HepG2 (cell line): ENCODE measurements around the gene FOXK2. TPM values are rescaled to one million over a fixed set of nuclear protein-coding genes. Genes with fewer than 3 reads are reported as not detected.

Experiments used
- CHCHD3 ChIP-seq: sonication (generic); formaldehyde crosslinking; IDR thresholded peaks from 2 replicates; pipeline ENCODE4 v1.8.0; 2022; ENCODE audit warnings: mild to moderate bottlenecking, missing genetic modification reagents, moderate library complexity
- GLI4 ChIP-seq: sonication (generic); formaldehyde crosslinking; IDR thresholded peaks from 2 replicates; pipeline ENCODE4 v1.5.1; 2020; ENCODE audit warnings: missing genetic modification reagents, mild to moderate bottlenecking, moderate library complexity, borderline replicate concordance
- GMEB1 ChIP-seq: sonication (generic); formaldehyde crosslinking; IDR thresholded peaks from 2 replicates; pipeline ENCODE4 v1.5.1; 2020; ENCODE audit warnings: missing genetic modification reagents, mild to moderate bottlenecking, borderline replicate concordance
- HNRNPUL1 ChIP-seq: fragments of 200-400 bp; formaldehyde crosslinking; IDR thresholded peaks from 2 replicates; pipeline ENCODE4 v1.6.1; 2017; ENCODE audit warnings: low read depth, mild to moderate bottlenecking, low read length, moderate library complexity
- KMT2A ChIP-seq: sonication (generic); formaldehyde crosslinking; IDR thresholded peaks from 2 replicates; pipeline ENCODE4 v1.4.0; 2020; ENCODE audit warnings: missing genetic modification reagents
- MXI1 ChIP-seq: IDR thresholded peaks from 3 replicates; pipeline ENCODE4 v1.6.1; 2012; ENCODE audit warnings: low read depth, low read length, inconsistent platforms, borderline replicate concordance
- NCOA5 ChIP-seq: sonication (generic); formaldehyde crosslinking; IDR thresholded peaks from 2 replicates; pipeline ENCODE4 v1.4.0; 2020; ENCODE audit warnings: missing genetic modification reagents
- NONO ChIP-seq, 2 experiments: fragments of 450-650 bp in 1 of 2; sonication (generic) in 1 of 2; formaldehyde crosslinking in 1 of 2; IDR thresholded peaks in 1 of 2; conservative IDR thresholded peaks in 1 of 2; 2 replicates each; pipeline versions ENCODE4 v1.6.1 to v1.8.0; 2017 to 2022; ENCODE audit warnings: mild to moderate bottlenecking in 1 of 2, missing genetic modification reagents in 1 of 2, moderate library complexity in 1 of 2
- PRDM10 ChIP-seq: sonication (generic); formaldehyde crosslinking; IDR thresholded peaks from 2 replicates; pipeline ENCODE4 v1.4.0; 2020; ENCODE audit warnings: low read depth, missing genetic modification reagents
- RBFOX2 ChIP-seq: fragments of 200-400 bp; formaldehyde crosslinking; IDR thresholded peaks from 2 replicates; pipeline ENCODE4 v1.6.1; 2017; ENCODE audit warnings: low read depth, mild to moderate bottlenecking, low read length
- TCF12 ChIP-seq, 2 experiments: fragments of 450-650 bp in 1 of 2; sonication (generic) in 1 of 2; formaldehyde crosslinking in 1 of 2; IDR thresholded peaks; 2 replicates each; pipeline versions ENCODE4 v1.6.1 to v1.8.0; 2017 to 2022; ENCODE audit warnings: antibody characterized with exemption in 1 of 2, mild to moderate bottlenecking in 1 of 2, missing genetic modification reagents in 1 of 2, moderate library complexity in 1 of 2
- TFE3 ChIP-seq: IDR thresholded peaks from 2 replicates; pipeline ENCODE4 v1.6.1; 2016
- ZBED4 ChIP-seq: sonication (generic); formaldehyde crosslinking; IDR thresholded peaks from 2 replicates; pipeline ENCODE4 v1.4.0; 2020; ENCODE audit warnings: missing genetic modification reagents, borderline replicate concordance
- ZBTB7B ChIP-seq: sonication (generic); formaldehyde crosslinking; IDR thresholded peaks from 2 replicates; pipeline ENCODE4 v1.4.0; 2020; ENCODE audit warnings: missing genetic modification reagents
- ZNF20 ChIP-seq: sonication (generic); formaldehyde crosslinking; IDR thresholded peaks from 2 replicates; pipeline ENCODE4 v1.4.0; 2020; ENCODE audit warnings: mild to moderate bottlenecking, moderate library complexity, missing genetic modification reagents
- ZNF33B ChIP-seq: sonication (generic); formaldehyde crosslinking; IDR thresholded peaks from 2 replicates; pipeline ENCODE4 v1.5.1; 2020; ENCODE audit warnings: mild to moderate bottlenecking, missing genetic modification reagents
- polyA plus RNA-seq, 8 experiments: library from polyadenylated mRNA; depleted of rRNA in 3 of 8; stranded (reverse) in 7 of 8; unstranded in 1 of 8; fragments of >200 nt; fragmentation: Illumina TruSeq in 4 of 8; extraction: Trizol in 4 of 8; gene quantifications; 2 replicates each; pipeline versions ENCODE4 v1.2.1 to v1.2.3, GENCODE V29; 2011 to 2016; ENCODE audit warnings: low read depth in 4 of 8, missing spikeins in 1 of 8, mixed read lengths in 1 of 8; ENCODE audit not compliant: insufficient read depth in 1 of 8
- total RNA-seq, 5 experiments: library from RNA; depleted of rRNA; stranded (reverse); fragments of >200 nt; fragmentation: Illumina TruSeq; extraction: Trizol; gene quantifications; 2 replicates each; pipeline ENCODE4 v1.2.3, GENCODE V29; 2016; ENCODE audit warnings: low read depth in 1 of 5

The FOXK2 gene
- total and polyA plus RNA-seq, 2 of the 13 experiments (the other 11 are each of a cell fraction or from before 2014, with no cell fraction given) = 67.1 to 67.2 TPM

- TF ChIP-seq GMEB1 (CRISPR knock-in tag) (peak; percentile 45; the same call in 1 of the 2 replicates), NONO (IDR thresholded peaks at IDR 0.05) (no peak), NONO (CRISPR knock-in tag; conservative IDR thresholded peaks at IDR 0.05) (peak; percentile 28; the same call in 1 of the 2 replicates), CHCHD3 (CRISPR knock-in tag) (no peak), ZNF33B (CRISPR knock-in tag) (no peak), KMT2A (CRISPR knock-in tag) (0 out of 2 replicates have a peak, but pooled peaks have one; percentile 37), PRDM10 (CRISPR knock-in tag) (0 out of 2 replicates have a peak, but pooled peaks have one; percentile 10), MXI1 (peak; percentile 61; the same call in 1 of the 3 replicates), TCF12 (IDR thresholded peaks at IDR 0.05) (no peak), TCF12 (CRISPR knock-in tag; IDR thresholded peaks at IDR 0.05) (0 out of 2 replicates have a peak, but pooled peaks have one; percentile 41), ZNF20 (CRISPR knock-in tag) (no peak), RBFOX2 (peak; percentile 65), TFE3 (0 out of 2 replicates have a peak, but pooled peaks have one; percentile 21), ZBTB7B (CRISPR knock-in tag) (peak; percentile 50; the same call in 1 of the 2 replicates), ZBED4 (CRISPR knock-in tag) (no peak), GLI4 (CRISPR knock-in tag) (no peak), HNRNPUL1 (no peak), NCOA5 (CRISPR knock-in tag) (no peak)
Measured at GRCh38 chr17:82519971-82520903, 705 bp downstream of the FOXK2 start (continued).
